ENCODE results near the gene PMPCB. TPM values are rescaled to one million over a fixed set of nuclear protein-coding genes. Genes with fewer than 3 reads are reported as not detected.

The PMPCB gene
- total RNA-seq, 1 donor from 2014 or later = 164 TPM

DNA sequence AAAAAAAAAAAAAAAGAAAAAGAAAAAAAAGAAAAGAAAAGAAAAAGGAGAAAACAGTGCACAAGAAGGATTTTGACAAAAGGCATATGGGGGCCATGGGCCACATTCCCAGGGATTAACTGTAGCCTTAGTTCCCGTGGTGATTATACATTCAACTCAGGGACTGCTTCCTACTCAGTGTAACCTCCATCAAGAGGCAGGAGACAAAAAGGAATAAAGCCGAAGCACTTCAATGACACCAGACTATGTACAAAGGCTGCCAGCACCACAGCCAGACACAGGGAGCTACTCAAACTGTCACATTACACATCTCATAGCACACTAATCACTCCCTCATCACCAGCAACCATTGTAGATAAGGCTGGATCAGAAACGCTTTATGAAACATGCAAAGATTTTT, 5.1 kb upstream of the PMPCB start:
- no peak overlapping the region for H3K4me3 ChIP-seq
- no peak overlapping the region for H3K27ac ChIP-seq
- H3K27me3 Mint-ChIP-seq (ENCODE audit: insufficient read depth, low read depth) = no peaks in the 10 kb centered on the region
- no peak overlapping the region for H3K4me2 ChIP-seq
- H3K36me3 ChIP-seq = no peaks in the 10 kb centered on the region
- H3K4me1 ChIP-seq = no peaks in the 10 kb centered on the region
- no peaks in the 10 kb centered on the region for H3K36me3 Mint-ChIP-seq
- no peaks in the 10 kb centered on the region for H3K79me2 ChIP-seq (ENCODE audit: low read depth)
- H3K27ac Mint-ChIP-seq = no peak overlapping the region
- TF ChIP-seq EZH2 (IDR thresholded peaks at IDR 0.05) (no peak), EZH2phosphoT487 (IDR thresholded peaks at IDR 0.05) (no peak), CTCF (IDR thresholded peaks at IDR 0.05) (no peak)
- H3K9ac ChIP-seq = no peak overlapping the region
- H3K9me3 Mint-ChIP-seq = no peaks in the 10 kb centered on the region
- no peaks in the 10 kb centered on the region for H3K9me3 ChIP-seq (ENCODE audit: low read depth)
- peaks cover 14% of the 10 kb centered on the region for H3K27me3 ChIP-seq
- H2AFZ ChIP-seq (replicated peaks) = no peak overlapping the region
- H3K4me1 Mint-ChIP-seq = peaks cover 5% of the 10 kb centered on the region
- peak overlapping the region; percentile 46 for H3K4me3 Mint-ChIP-seq
- no peaks in the 10 kb centered on the region for H4K20me1 ChIP-seq (ENCODE audit: low read depth)
- DNase-seq (ENCODE audit: low spot score) = peak; percentile 33
- no peaks in the 10 kb centered on the region for H3F3A ChIP-seq (ENCODE audit: low read depth)

DNA sequence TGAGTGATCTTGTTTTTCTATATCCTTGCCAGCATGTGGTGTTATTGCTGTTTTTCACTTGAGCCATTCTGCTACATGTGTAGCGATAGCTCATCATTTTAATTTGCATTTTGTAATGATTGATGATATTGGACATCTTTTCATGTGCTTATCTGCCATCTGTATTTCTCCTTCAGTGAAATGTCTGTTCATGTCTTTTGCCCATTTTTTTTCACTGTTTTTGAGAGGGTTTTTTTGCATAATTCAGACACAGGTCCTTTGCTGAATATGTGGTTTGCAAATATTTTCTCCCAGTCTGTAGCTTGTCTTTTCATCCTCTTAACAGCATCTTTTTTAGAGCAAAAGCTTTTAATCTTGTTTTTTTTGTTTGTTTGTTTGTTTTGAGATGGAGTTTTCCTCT, 3.7 kb upstream of the PMPCB start:
- TF ChIP-seq CTCF (IDR thresholded peaks at IDR 0.05) = no peak
- TF ChIP-seq EZH2 (IDR thresholded peaks at IDR 0.05) = no peak
- no peak for TF ChIP-seq EZH2phosphoT487 (IDR thresholded peaks at IDR 0.05)
- no peak overlapping the region for H3K27ac ChIP-seq
- peaks cover 12% of the 10 kb centered on the region for H3K79me2 ChIP-seq (ENCODE audit: low read depth)
- H3K36me3 Mint-ChIP-seq = no peaks in the 10 kb centered on the region
- no peaks in the 10 kb centered on the region for H3K36me3 ChIP-seq
- H3K4me1 Mint-ChIP-seq = peaks cover 12% of the 10 kb centered on the region
- H3K27me3 ChIP-seq = peaks cover 9% of the 10 kb centered on the region
- DNase-seq (ENCODE audit: low spot score) = no peak
- H3K4me3 ChIP-seq = no peak overlapping the region
- H3F3A ChIP-seq (ENCODE audit: low read depth) = no peaks in the 10 kb centered on the region
- no peak overlapping the region for H3K27ac Mint-ChIP-seq
- no peaks in the 10 kb centered on the region for H3K27me3 Mint-ChIP-seq (ENCODE audit: insufficient read depth, low read depth)
- peaks cover 4% of the 10 kb centered on the region for H3K4me1 ChIP-seq
- no peak overlapping the region for H3K9ac ChIP-seq
- H3K9me3 ChIP-seq (ENCODE audit: low read depth) = no peaks in the 10 kb centered on the region
- H3K9me3 Mint-ChIP-seq = no peaks in the 10 kb centered on the region
- H2AFZ ChIP-seq (replicated peaks) = no peak overlapping the region
- H3K4me3 Mint-ChIP-seq = no peak overlapping the region
- H4K20me1 ChIP-seq (ENCODE audit: low read depth) = peaks cover 5% of the 10 kb centered on the region
- H3K4me2 ChIP-seq = no peak overlapping the region

DNA sequence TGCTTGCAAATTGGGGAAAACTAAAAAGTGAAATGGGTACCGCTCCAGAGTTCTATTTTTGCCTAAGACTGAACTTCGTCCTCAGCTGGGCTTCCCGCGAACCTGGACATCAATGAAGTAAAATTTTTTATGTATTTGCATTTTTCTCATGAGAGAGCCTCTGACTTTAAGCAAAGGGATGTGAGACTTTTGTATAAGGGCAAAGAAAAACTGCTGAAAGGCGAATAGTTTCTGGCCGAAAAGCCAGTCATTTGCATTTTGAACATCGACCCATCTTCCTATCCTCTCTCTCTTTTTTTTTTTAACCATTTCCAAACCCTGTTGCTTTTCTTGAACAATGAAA, 573 bp downstream of the PMPCB start:
- Histone ChIP-seq H3K27me3 (peaks cover 2% of the 10 kb centered on the region), H2AFZ (replicated peaks) (peak overlapping the region; percentile 96), H3K4me1 (peaks cover 9% of the 10 kb centered on the region), H3K4me3 (peak overlapping the region; percentile 93), H3K27ac (no peak overlapping the region), H3K9ac (peak overlapping the region; percentile 94), H3K4me2 (peak overlapping the region; percentile 86), H3K9me3 (ENCODE audit: low read depth) (no peaks in the 10 kb centered on the region), H3F3A (ENCODE audit: low read depth) (no peaks in the 10 kb centered on the region), H3K79me2 (ENCODE audit: low read depth) (peaks cover 44% of the 10 kb centered on the region), H4K20me1 (ENCODE audit: low read depth) (peaks cover 15% of the 10 kb centered on the region), H3K36me3 (peaks cover 11% of the 10 kb centered on the region)
- Mint-ChIP-seq H3K27me3 (ENCODE audit: insufficient read depth, low read depth) (no peaks in the 10 kb centered on the region), H3K4me1 (peaks cover 10% of the 10 kb centered on the region), H3K27ac (peak overlapping the region; percentile 40), H3K4me3 (peak overlapping the region; percentile 90), H3K9me3 (no peaks in the 10 kb centered on the region), H3K36me3 (peaks cover 5% of the 10 kb centered on the region)
- DNase-seq (ENCODE audit: low spot score) = no peak
- TF ChIP-seq CTCF (IDR thresholded peaks at IDR 0.05) (no peak), EZH2phosphoT487 (IDR thresholded peaks at IDR 0.05) (no peak), EZH2 (IDR thresholded peaks at IDR 0.05) (no peak)

Data from neural progenitor cell (in vitro differentiated cells).